NCI-H524 (cell line): ENCODE results near the gene MEA1.
"Not testable (repeated sequence)": the region's sequence is repeated elsewhere in the genome, so short reads cannot be mapped to it uniquely, and the experiment has no call there.

Experiments
- DNase-seq, 2 experiments: peaks; one replicate each; lab custom pipeline; 2025; lab: John Stamatoyannopoulos, UW

MEA1 gene

GRCh38 chr6:43013843-43014433 is at the start of gene MEA1, which contains the start of gene KLHDC3:
MEA1 (minus strand) TSS chr6:43013946; CDS start chr6:43013813, 133 bp downstream.
KLHDC3 (plus strand) TSS chr6:43014249; CDS start chr6:43017193, 2,944 bp downstream.
- peak; percentile 99 to 100 for DNase-seq

- no peak for DNase-seq
Observed at GRCh38 chr6:43062818-43063217, 49.1 kb upstream of the MEA1 start.

- DNase-seq = no peak
Observed at GRCh38 chr6:43061861-43062260, 48.1 kb upstream of the MEA1 start.

DNA sequence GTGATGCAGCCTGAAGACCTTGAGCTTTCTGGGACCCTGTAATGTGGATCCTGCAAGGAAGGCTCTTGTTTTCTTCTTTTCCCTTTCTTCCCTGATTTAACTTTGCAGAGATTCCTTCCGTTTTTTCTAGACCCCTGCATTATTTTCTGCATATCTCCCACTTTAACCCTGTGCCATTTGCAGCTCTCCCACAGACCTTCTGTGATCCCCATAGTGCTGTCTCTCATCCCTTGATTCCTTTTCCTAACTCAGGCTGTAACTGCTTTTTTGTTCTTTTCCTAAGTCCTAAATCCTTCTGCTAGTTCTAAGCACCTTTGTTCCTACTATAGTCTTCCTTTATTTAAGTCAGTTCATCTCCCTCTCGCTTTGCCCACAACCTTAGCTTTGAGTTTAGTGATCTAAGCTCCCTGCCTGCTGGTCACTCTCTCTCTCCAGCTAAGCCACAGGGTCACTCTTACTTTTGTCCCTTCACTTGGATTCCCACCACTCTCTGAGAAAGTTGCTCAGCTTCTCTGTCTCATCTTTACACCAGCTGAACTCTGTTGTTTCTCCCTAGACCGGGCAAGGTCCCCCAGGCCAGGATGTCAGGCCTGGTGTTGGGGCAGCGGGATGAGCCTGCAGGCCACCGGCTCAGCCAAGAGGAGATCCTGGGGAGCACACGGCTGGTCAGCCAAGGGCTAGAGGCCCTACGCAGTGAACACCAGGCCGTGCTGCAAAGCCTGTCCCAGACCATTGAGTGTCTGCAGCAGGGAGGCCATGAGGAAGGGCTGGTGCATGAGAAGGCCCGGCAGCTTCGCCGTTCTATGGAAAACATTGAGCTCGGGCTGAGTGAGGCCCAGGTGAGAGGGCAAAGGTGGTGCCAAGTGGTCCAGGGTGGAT is 47.2 kb upstream of the MEA1 start:
- no peak for DNase-seq

DNA sequence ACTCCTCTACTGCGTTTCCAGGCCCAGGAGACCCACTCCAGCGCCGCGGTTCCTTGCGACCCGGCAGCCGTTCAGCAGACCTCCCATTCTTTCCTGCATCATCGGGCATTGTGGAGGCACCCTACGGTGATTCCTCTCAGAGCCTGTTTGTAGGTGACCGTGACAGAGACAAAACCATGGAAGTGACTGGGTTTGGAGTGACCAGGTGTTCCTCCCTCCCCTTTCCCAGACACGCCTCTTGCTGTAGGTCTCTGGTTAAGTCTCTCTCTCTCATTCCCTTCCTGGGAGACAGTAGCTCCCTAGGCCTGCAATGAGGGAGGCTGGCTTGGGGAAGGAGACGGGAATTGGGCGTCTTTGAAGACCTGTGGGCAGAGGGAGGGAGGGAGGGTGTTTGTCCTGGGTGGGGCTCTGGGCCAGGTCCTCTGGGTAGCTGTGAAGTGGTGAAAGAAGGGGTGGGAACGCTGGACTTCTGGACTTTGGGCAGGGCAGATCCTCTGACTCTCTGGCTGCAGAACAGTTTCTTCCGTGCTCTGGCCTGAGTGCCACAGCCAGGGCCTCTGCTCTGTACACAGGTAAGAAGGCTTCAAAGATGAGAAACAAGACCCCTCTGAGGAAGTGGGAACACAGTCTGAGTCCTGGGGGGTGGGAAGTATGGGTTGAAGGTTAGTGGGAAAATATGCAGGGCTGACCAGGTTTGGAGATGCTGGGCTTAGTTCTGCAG is 46.4 kb upstream of the MEA1 start:
- DNase-seq = no peak

GRCh38 chr6:43059168-43060033 is 45.7 kb upstream of the MEA1 start, which contains the start of the genes KLC4 and MRPL2:
KLC4 (plus strand) TSS chr6:43059631; CDS start chr6:43061336, 1,705 bp downstream.
MRPL2 (minus strand) TSS chr6:43059434; CDS start chr6:43059381, 53 bp downstream.
- peak; percentile 98 for DNase-seq

DNA sequence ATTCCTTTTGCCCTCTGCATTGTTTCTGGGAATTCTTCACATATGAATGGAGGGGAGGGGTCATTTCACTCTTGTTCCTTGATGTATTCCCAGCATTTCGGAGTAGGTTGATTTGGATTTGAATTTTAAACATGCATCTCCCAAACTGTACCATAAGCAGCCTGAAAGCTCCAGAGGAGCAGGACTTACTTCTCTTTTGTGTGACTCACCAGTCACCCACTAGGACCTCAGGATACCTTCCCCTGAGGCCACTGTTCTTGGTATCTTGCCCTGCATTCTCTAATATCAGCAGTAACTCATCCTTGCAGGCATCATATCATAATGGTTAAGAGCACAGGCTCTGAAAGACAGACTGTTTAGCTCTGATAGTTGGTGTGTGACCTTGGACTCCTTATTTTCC is 44.8 kb upstream of the MEA1 start:
- no peak for DNase-seq

DNA sequence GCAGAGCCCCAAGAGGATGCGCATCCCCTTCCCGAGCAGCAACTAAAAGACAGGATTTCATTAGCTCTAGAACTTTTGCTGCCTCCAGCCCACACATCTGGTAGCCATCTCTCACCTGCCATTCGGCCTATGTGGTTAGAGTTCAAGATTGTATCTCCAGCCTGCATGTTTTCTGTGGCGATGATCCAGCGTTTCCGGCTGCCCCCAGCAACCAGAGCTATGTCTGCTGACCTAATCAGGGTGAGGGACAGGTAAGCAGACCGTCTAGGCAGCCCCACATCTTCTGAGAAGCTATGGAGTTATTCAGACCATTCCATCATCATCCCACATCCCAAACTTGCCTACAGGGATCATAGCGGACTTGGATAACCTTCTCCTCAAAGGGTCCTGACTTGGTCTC is 42.2 kb upstream of the MEA1 start:
- DNase-seq = no peak

DNA sequence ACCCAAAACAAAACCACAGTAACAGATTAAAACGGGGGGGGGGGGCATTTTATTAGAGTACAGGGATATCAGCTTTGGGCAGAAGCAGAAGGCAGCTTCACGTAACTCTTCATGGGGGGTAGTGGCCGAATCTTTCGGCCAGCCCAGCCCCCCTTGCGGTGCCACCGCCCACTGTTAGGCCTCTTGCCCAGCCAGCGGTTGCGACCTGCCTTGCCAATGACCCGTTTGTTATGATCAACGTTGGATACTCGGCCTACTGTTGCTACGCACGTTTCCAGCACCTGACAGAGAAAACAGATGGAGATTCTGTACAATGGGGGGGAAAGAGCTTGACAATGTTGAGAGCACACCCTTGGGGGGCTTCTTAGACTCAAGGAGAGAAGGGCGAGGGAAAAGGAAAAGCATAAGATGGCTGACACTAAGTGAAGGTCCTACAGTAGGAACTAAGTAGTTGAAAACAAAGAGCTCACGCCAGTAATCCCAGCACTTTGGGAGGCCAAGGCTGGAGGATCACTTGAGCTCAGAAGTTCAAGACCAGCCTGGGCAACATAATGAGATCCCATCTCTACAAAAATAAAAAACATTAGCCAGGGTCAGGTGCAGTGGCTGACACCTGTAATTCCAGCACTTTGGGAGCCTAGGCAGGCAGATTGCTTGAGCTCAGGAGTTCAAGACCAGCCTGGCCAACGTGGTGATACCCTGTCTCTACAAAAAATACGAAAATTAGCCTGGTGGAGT is 40.6 kb upstream of the MEA1 start:
- no peak for DNase-seq

DNA sequence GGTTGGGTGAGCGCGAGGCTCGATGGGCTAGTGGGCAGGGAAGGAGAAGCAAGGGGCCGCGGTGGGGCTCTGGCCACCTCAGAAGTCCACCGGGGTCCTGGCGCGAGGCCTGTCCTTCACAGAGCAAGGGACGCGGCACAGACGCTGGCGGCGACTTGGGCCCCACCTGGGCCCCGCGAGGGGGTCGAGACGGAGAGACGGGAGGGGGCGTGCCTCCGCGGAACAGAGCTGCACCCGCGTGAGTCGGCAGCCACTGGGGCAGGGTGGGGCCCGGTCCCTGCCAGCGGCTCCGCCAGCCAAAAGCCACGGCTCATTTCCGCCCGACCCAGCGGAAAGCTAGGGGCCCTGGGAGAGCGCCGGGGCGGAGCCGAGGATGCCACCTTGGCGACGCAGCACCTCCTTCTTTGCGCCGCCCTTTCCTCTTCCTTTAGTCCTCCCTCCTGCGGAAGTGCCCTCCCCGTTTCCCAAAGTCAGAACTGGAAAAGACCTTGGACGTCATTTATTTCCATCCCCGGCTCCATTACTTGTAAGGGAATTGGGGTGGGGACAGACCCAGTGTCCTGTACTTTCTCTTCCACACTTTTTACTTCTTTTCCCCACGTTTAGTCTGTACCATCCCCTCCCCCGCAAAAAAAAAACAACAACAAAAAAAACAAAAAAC is 39.9 kb upstream of the MEA1 start, which contains the start of gene CUL7:
TSS of gene CUL7 (minus strand) at position 307 of the 661 bp plus-strand sequence. CDS start 1,063 bp downstream, outside the sequence.
- DNase-seq = peak; percentile 78 to 90

DNA sequence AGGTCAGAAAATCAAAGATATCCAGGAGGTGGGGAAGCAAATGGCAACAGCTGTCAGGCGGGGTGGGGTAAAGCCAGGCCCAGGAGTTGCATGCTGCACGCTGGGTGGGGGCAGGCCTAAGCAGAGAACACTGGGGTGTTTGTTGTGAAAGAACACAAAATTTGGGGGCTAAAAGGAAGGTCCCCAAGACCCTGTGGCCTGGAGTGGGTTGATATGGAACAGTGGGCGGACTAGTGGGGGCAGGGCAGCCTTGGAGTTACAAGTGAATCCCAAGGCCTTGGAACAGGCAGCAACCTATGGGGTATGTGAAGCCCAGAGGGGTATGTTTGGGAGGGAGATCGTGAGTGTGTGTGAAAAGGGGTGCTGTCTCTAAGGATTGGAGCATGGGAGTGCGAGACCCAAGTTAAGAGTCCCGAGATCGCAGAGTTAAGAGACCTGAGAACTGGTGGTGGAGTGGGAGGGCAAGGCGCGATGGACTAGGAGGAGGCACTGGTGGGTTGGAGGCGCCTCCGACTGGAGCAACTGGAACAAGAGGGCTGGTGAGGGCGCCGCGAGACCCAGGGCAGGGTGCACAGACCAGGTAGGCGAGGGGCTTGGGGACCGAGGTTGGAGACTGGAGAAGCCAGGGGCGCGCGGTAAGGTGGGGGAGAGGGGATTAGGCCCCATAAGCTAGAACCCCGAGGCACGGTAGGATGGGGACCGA is 39.2 kb upstream of the MEA1 start:
- peak in 1 of 2 experiments; percentile 18 for DNase-seq

DNA sequence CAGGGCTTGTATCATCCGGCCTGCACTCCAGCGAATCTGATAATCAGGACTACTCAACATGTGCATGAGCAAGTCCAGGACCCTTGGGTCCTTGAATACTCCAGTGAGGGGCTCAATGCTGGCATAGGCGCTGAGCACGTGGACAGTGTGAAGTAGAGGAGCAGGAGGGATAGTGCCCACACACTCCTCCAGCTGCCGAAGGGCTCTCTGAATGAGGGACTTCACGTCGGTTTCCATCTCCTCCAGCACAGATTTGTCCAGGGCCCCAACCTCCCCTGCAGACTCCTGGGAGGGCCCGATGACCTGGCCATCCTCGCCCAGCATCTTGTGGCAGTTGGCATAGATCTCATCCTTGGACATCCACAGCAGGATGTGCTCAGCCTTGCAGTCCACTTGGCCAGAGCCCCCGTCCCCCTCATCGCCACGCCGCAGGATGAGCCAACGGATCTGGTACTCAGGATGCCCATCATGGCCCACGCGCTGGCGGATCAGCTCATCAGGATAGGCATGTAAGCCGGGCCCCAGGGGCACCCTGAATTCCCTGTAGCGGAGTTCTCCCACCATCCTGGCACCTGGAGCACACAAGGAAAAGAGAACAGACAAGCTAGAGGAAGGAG is 38.6 kb upstream of the MEA1 start:
- no peak for DNase-seq

DNA sequence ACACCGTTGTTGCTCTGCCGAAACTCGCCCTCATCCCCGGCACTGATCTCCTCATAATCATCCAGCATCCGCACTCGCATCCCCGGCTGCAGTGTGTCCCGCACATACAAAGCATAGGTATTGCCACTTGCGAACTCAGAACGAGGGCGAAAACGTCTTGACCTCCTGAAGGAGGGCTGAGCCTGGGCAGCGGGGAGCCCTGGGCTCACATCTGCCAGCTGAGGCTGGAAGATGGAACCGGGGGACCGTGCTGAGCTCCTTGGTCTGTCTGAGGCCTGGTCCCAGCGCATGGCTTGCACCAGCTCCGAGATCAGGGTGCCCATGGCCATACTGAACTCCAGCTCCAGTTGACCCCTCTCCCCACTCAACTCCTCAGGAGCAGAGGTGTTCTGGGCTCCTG is 37.2 kb upstream of the MEA1 start:
- no peak for DNase-seq

DNA sequence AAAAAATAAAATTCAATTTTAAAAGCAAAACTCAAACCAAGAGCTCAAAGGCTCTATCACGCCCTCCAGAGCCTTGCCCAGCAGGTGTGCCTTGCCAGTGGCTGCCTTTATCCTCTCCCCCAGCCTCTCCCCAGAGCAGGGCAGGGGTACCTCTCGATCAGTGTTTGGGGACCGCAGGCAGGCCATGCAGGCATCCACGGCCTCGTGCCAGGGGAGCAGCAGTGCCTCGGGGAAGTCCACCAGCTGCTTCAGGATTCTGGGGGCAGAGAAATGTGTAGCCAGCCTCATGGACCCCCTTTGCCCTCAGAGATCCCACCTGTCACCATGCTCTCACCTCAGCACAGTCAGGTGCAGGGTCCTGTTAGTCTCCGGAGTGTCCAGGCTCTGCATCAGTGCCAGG is 34.3 kb upstream of the MEA1 start:
- DNase-seq = no peak

- no peak for DNase-seq
Observed at GRCh38 chr6:43045371-43045930, 31.7 kb upstream of the MEA1 start.

DNA sequence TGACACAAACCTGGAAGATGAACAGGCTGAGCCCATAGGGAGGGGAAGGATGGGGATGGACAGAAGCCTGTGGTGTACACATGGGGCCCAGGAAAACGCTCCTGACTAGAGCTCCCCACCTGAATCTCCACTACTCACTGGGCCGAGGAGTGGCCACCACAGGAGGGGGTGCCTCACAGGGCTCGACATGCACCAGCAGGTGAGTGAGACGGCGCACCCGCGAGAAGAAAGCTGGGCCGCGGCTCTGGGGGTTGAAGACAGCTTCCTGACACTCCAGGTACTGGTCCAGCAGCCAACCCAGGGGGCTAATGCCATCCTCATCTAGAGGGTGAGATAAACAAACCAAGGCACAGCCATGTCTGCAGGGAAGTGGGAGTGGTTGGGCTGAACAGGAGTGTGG is 29.6 kb upstream of the MEA1 start:
- no peak for DNase-seq

- not testable (repeated sequence) for DNase-seq
Observed at GRCh38 chr6:43041475-43041874, 27.7 kb upstream of the MEA1 start.

- DNase-seq = no peak
Observed at GRCh38 chr6:43040542-43041257, 27.0 kb upstream of the MEA1 start.
